NB4 (cell line): Measurements from ENCODE around the gene LHX6.

Experiments used
- POLR2A ChIP-seq: IDR thresholded peaks from 2 replicates; pipeline ENCODE4 v1.6.1; 2011; ENCODE audit warnings: mild to moderate bottlenecking; ENCODE audit not compliant: insufficient read length; ENCODE audit errors: extremely low read depth
- TF ChIP-seq, protein P1 (sequence below): IDR thresholded peaks from one replicate; pipeline ENCODE4 v1.5.1; 2012; ENCODE audit warnings: low read depth, low read length

GRCh38 chr9:122256206-122256605 lies 27.4 kb upstream of the LHX6 start:
- no peak for TF ChIP-seq POLR2A
- TF ChIP-seq, protein P1, sequence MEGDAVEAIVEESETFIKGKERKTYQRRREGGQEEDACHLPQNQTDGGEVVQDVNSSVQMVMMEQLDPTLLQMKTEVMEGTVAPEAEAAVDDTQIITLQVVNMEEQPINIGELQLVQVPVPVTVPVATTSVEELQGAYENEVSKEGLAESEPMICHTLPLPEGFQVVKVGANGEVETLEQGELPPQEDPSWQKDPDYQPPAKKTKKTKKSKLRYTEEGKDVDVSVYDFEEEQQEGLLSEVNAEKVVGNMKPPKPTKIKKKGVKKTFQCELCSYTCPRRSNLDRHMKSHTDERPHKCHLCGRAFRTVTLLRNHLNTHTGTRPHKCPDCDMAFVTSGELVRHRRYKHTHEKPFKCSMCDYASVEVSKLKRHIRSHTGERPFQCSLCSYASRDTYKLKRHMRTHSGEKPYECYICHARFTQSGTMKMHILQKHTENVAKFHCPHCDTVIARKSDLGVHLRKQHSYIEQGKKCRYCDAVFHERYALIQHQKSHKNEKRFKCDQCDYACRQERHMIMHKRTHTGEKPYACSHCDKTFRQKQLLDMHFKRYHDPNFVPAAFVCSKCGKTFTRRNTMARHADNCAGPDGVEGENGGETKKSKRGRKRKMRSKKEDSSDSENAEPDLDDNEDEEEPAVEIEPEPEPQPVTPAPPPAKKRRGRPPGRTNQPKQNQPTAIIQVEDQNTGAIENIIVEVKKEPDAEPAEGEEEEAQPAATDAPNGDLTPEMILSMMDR: no peak
